ENCODE results near the gene AHRR. TPM values are rescaled to one million over a fixed set of nuclear protein-coding genes. Genes with fewer than 3 reads are reported as not detected.

Gene AHRR
- total RNA-seq, 1 donor from 2014 or later = 10.5 TPM

DNA sequence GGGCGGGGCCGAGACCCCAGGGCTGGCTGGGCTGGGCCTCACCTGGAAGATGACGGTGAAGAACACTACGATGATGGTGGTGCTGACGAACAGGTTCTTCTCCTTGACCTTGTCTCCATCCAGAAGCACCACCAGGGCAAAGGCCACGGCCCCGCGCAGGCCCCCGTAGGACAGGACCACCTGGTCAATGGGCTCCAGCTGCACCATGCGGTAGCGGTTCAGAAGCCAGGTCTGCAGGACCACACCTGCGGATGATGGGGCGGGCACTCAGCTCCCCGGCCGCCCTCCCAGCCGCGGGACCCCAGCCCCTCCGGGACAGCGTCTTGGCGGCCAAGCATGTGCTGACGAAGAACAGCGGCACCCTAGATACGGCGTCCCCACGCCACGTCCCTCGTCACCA lies 161.0 kb downstream of the AHRR start:
- no peaks in the 10 kb centered on the region for H3K9me3 ChIP-seq (ENCODE audit: insufficient read depth, low read depth, low read length)
- no peak overlapping the region for H2AFZ ChIP-seq (ENCODE audit: low read depth, low read length)
- Mint-ChIP-seq H3K36me3 (ENCODE audit: low read depth, unreplicated experiment) (peaks cover 1% of the 10 kb centered on the region), H3K4me3 (ENCODE audit: unreplicated experiment) (no peak overlapping the region), H3K4me1 (ENCODE audit: low read depth, unreplicated experiment) (no peaks in the 10 kb centered on the region), H3K9me3 (ENCODE audit: unreplicated experiment) (no peaks in the 10 kb centered on the region), H3K27ac (ENCODE audit: unreplicated experiment) (no peak overlapping the region), H3K27me3 (ENCODE audit: low read depth, unreplicated experiment) (peaks cover 10% of the 10 kb centered on the region)
- FAIRE-seq = no peak
- no peaks in the 10 kb centered on the region for H3K79me2 ChIP-seq (ENCODE audit: insufficient read depth, low read length)
- no peak overlapping the region for H3K27ac ChIP-seq (ENCODE audit: low read depth, low read length)
- no peaks in the 10 kb centered on the region for H3K27me3 ChIP-seq (ENCODE audit: insufficient read depth, low read length)
- DNase-seq (ENCODE audit: low read depth) = no peak
- H4K20me1 ChIP-seq (ENCODE audit: insufficient read depth, low read length) = no peaks in the 10 kb centered on the region
- TF ChIP-seq, protein P1, sequence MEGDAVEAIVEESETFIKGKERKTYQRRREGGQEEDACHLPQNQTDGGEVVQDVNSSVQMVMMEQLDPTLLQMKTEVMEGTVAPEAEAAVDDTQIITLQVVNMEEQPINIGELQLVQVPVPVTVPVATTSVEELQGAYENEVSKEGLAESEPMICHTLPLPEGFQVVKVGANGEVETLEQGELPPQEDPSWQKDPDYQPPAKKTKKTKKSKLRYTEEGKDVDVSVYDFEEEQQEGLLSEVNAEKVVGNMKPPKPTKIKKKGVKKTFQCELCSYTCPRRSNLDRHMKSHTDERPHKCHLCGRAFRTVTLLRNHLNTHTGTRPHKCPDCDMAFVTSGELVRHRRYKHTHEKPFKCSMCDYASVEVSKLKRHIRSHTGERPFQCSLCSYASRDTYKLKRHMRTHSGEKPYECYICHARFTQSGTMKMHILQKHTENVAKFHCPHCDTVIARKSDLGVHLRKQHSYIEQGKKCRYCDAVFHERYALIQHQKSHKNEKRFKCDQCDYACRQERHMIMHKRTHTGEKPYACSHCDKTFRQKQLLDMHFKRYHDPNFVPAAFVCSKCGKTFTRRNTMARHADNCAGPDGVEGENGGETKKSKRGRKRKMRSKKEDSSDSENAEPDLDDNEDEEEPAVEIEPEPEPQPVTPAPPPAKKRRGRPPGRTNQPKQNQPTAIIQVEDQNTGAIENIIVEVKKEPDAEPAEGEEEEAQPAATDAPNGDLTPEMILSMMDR (IDR thresholded peaks at IDR 0.05; ENCODE audit: insufficient read depth, low read depth, low read length) = no peak
- no peak for TF ChIP-seq EZH2 (IDR thresholded peaks at IDR 0.05; ENCODE audit: insufficient read depth, low read length)
- H3K36me3 ChIP-seq (ENCODE audit: insufficient read depth, low read length) = no peaks in the 10 kb centered on the region
- H3K4me2 ChIP-seq (ENCODE audit: low read length) = no peak overlapping the region
- H3K9ac ChIP-seq (ENCODE audit: low read length) = no peak overlapping the region
- no peaks in the 10 kb centered on the region for H3K4me1 ChIP-seq (ENCODE audit: insufficient read depth, low read length)
- no peak overlapping the region for H3K4me3 ChIP-seq (ENCODE audit: insufficient read depth, low read depth, low read length)

DNA sequence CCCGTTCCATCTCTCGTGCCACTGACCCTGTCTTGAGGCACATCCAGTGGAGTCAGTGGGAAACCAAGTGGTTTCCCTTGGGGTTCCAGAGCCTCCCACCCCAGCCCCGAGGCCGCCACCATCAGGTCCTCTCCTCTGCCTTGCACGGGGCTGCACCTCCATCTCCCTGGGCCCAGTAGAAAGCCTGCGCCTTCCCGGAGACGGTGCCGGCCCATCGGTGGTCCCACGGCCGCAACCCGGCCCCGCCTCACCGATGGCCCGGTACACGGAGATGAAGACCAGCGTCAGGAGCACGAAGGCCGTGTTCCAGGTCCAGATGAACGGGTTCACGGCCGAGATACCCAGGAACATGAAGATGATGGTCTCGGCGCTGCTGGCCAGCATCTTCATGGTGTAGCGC lies 161.5 kb downstream of the AHRR start:
- Mint-ChIP-seq H3K4me3 (ENCODE audit: unreplicated experiment) (no peak overlapping the region), H3K36me3 (ENCODE audit: low read depth, unreplicated experiment) (no peaks in the 10 kb centered on the region), H3K27me3 (ENCODE audit: low read depth, unreplicated experiment) (peaks cover 13% of the 10 kb centered on the region), H3K9me3 (ENCODE audit: unreplicated experiment) (no peaks in the 10 kb centered on the region), H3K4me1 (ENCODE audit: low read depth, unreplicated experiment) (no peaks in the 10 kb centered on the region), H3K27ac (ENCODE audit: unreplicated experiment) (no peak overlapping the region)
- H3K9ac ChIP-seq (ENCODE audit: low read length) = no peak overlapping the region
- no peak overlapping the region for H3K4me2 ChIP-seq (ENCODE audit: low read length)
- H3K27me3 ChIP-seq (ENCODE audit: insufficient read depth, low read length) = no peaks in the 10 kb centered on the region
- FAIRE-seq = no peak
- DNase-seq (ENCODE audit: low read depth) = no peak
- H3K4me1 ChIP-seq (ENCODE audit: insufficient read depth, low read length) = no peaks in the 10 kb centered on the region
- H3K9me3 ChIP-seq (ENCODE audit: insufficient read depth, low read depth, low read length) = no peaks in the 10 kb centered on the region
- no peak overlapping the region for H2AFZ ChIP-seq (ENCODE audit: low read depth, low read length)
- no peaks in the 10 kb centered on the region for H3K36me3 ChIP-seq (ENCODE audit: insufficient read depth, low read length)
- H3K4me3 ChIP-seq (ENCODE audit: insufficient read depth, low read depth, low read length) = no peak overlapping the region
- TF ChIP-seq, protein P1 (IDR thresholded peaks at IDR 0.05; ENCODE audit: insufficient read depth, low read depth, low read length) = no peak
- no peak for TF ChIP-seq EZH2 (IDR thresholded peaks at IDR 0.05; ENCODE audit: insufficient read depth, low read length)
- no peaks in the 10 kb centered on the region for H3K79me2 ChIP-seq (ENCODE audit: insufficient read depth, low read length)
- no peak overlapping the region for H3K27ac ChIP-seq (ENCODE audit: low read depth, low read length)
- H4K20me1 ChIP-seq (ENCODE audit: insufficient read depth, low read length) = no peaks in the 10 kb centered on the region

DNA sequence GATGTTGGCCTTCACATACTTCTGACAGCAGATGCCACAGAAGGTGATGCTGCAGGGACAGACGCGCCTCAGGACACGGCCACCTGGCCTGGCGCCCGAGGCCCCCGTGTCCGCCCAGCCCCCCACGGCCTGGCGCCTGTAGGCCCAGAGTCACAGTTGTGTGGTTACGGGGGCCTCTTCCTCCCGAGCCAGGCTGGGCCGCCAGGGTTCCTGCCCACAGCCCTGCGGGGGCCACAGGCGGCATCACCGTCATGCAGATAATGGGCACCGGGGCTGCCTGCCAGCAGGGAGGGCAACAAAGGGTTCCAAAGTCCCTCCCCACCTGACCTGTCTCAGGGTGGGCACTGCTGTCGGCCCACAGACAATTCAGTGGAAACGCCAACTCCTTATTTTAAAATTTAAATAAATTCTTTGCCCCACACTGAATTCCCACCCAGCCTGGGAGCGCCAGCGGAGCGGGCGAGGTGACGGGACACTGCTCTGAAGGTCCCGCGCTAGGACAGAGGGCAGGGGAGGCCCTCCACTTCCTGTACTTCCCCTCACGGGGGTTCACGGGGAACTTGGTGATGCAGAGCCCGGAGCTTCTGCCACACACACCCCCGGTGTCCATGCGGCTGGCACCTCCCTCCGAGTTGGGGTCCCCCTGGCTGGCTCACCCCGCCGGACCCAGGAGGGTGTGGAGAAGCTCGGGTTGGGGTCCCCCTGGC lies 162.1 kb downstream of the AHRR start:
- no peaks in the 10 kb centered on the region for H3K4me1 ChIP-seq (ENCODE audit: insufficient read depth, low read length)
- no peak overlapping the region for H3K27ac ChIP-seq (ENCODE audit: low read depth, low read length)
- H3K9me3 Mint-ChIP-seq (ENCODE audit: unreplicated experiment) = no peaks in the 10 kb centered on the region
- H3K36me3 ChIP-seq (ENCODE audit: insufficient read depth, low read length) = no peaks in the 10 kb centered on the region
- no peaks in the 10 kb centered on the region for H3K9me3 ChIP-seq (ENCODE audit: insufficient read depth, low read depth, low read length)
- H3K4me2 ChIP-seq (ENCODE audit: low read length) = no peak overlapping the region
- no peaks in the 10 kb centered on the region for H3K4me1 Mint-ChIP-seq (ENCODE audit: low read depth, unreplicated experiment)
- TF ChIP-seq, protein P1 (IDR thresholded peaks at IDR 0.05; ENCODE audit: insufficient read depth, low read depth, low read length) = no peak
- TF ChIP-seq EZH2 (IDR thresholded peaks at IDR 0.05; ENCODE audit: insufficient read depth, low read length) = no peak
- no peaks in the 10 kb centered on the region for H3K36me3 Mint-ChIP-seq (ENCODE audit: low read depth, unreplicated experiment)
- no peak overlapping the region for H3K4me3 Mint-ChIP-seq (ENCODE audit: unreplicated experiment)
- H4K20me1 ChIP-seq (ENCODE audit: insufficient read depth, low read length) = no peaks in the 10 kb centered on the region
- no peak overlapping the region for H3K9ac ChIP-seq (ENCODE audit: low read length)
- H3K27me3 Mint-ChIP-seq (ENCODE audit: low read depth, unreplicated experiment) = peaks cover 13% of the 10 kb centered on the region
- no peak for FAIRE-seq
- H3K79me2 ChIP-seq (ENCODE audit: insufficient read depth, low read length) = no peaks in the 10 kb centered on the region
- H2AFZ ChIP-seq (ENCODE audit: low read depth, low read length) = no peak overlapping the region
- H3K27ac Mint-ChIP-seq (ENCODE audit: unreplicated experiment) = no peak overlapping the region
- no peak overlapping the region for H3K4me3 ChIP-seq (ENCODE audit: insufficient read depth, low read depth, low read length)
- no peaks in the 10 kb centered on the region for H3K27me3 ChIP-seq (ENCODE audit: insufficient read depth, low read length)
- DNase-seq (ENCODE audit: low read depth) = no peak
